Esophagus squamous epithelium (tissue), 5 donors: ENCODE measurements around the gene CRADD. TPM values are rescaled to one million over a fixed set of nuclear protein-coding genes. Genes with fewer than 3 reads are reported as not detected.

ENCODE experiments used
- DNase-seq: peaks from one replicate; lab custom pipeline; 2025; lab: John Stamatoyannopoulos, UW
- H3K27ac ChIP-seq, 4 donors: fragments of 200-600 bp; sonication (generic); one replicate each; pipeline ENCODE4 v1.5.1; 2016 to 2019; ENCODE audit warnings: mild to moderate bottlenecking in 1 of 4
- H3K27me3 ChIP-seq, 4 donors: fragments of 200-600 bp; sonication (generic); 1 replicate in 3 of 4; 2 replicates in 1 of 4; pipeline versions ENCODE4 v1.5.1 to v1.6.0; 2017 to 2021; ENCODE audit warnings: antibody characterized with exemption in 1 of 4
- H3K36me3 ChIP-seq, 3 donors: fragments of 200-600 bp; sonication (generic); one replicate each; pipeline ENCODE4 v1.5.1; 2016 to 2019
- H3K4me1 ChIP-seq, 3 donors: fragments of 200-600 bp; sonication (generic); one replicate each; pipeline ENCODE4 v1.5.1; 2017 to 2019
- H3K4me3 ChIP-seq, 4 donors: fragments of 200-600 bp; sonication (generic); 1 replicate in 3 of 4; 2 replicates in 1 of 4; pipeline ENCODE4 v1.5.1; 2016 to 2019; ENCODE audit warnings: mild to moderate bottlenecking in 2 of 4, moderate library complexity in 1 of 4
- H3K9me3 ChIP-seq, 3 donors: fragments of 200-600 bp; sonication (generic); one replicate each; pipeline ENCODE4 v1.5.1; 2016 to 2019
- CTCF ChIP-seq, 6 experiments: fragments of 450-650 bp in 4 of 6; fragments of 200-600 bp in 2 of 6; sonication (generic) in 2 of 6; IDR thresholded peaks; one replicate each; pipeline ENCODE4 v1.5.1; 2016 to 2019; ENCODE audit warnings: antibody characterized with exemption in 6 of 6, mild to moderate bottlenecking in 4 of 6, moderate library complexity in 4 of 6
- POLR2A ChIP-seq, 4 donors: fragments of 450-650 bp; IDR thresholded peaks; one replicate each; pipeline ENCODE4 v1.6.1; 2017; ENCODE audit warnings: antibody characterized with exemption in 4 of 4, mild to moderate bottlenecking in 4 of 4, moderate library complexity in 3 of 4
- WGBS, 2 donors: methylation state at CpG; one replicate each; pipeline ENCODE4 v1.1.5; 2018; 5-methylcytosine and 5-hydroxymethylcytosine counted together
- intact Hi-C: fragments of 100-400 bp; cut with DNase I; formaldehyde crosslinking; loops from one replicate; pipeline ENCODE4 v1.15.0; 2022
- total RNA-seq, 4 donors: library from RNA; depleted of rRNA; stranded (reverse); fragments of >200 nt; gene quantifications; one replicate each; pipeline ENCODE4 v1.1.0, GENCODE V29; 2016
- donor health status: DM: yes; HTN: yes; CAD: no.

The CRADD gene
- total RNA-seq, 4 donors from 2014 or later = 20.2 to 22.9 (median 21.7) TPM

DNA sequence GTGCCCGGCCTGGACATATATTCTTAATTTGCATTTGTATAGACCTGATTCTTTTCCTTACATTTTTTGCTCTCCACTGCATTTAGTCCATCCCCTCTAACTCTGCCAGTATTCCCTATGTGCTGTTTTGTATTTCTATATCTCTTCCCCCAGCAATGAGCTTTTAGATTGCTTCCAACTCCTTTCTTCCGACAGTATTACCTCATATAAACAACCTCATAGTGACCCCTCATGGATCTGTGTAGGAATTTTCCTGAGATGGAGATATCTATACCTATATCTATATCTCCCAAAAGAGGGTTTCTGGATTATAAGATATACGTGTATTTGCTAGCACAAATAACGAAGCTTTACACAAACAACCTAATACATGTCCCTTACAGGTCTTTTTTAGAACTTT is 161.9 kb downstream of the CRADD start:
- TF ChIP-seq CTCF (IDR thresholded peaks at IDR 0.05) (no peak), POLR2A (IDR thresholded peaks at IDR 0.05) (no peak)
- intact Hi-C loops = no loop called here
- H3K27me3 ChIP-seq = no peaks in the 10 kb centered on the region
- no peak for DNase-seq
- no peaks in the 10 kb centered on the region for H3K4me1 ChIP-seq
- no peaks in the 10 kb centered on the region for H3K9me3 ChIP-seq
- H3K36me3 ChIP-seq = peaks cover 0 to 3% (median 0%) of the 10 kb centered on the region in 3 donors
- H3K27ac ChIP-seq = no peak overlapping the region
- H3K4me3 ChIP-seq = no peak overlapping the region
- WGBS, 2 donors = 85 to 92% methylated on average over 4 of the region's 4 CpGs

DNA sequence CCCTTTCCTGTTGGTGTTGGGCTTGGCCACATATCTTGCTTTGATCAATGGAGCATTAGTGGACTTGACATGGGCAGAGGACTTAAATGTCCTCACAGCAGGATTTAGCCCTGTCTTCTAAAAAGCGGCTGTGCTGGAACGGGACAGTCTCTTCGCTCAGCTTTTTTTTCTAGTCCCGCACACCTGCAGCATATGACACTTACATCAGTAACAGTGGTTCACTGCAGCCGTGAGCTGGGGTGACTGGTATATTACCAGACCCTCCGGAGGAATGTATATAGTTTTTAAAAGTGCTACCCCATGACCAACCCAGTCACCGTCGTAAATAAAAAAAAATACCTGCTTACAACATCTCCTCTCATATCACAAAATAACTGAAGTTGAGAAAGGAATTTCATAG is 164.5 kb downstream of the CRADD start:
- Histone ChIP-seq H3K36me3 (peaks cover 0 to 3% (median 0%) of the 10 kb centered on the region in 3 donors), H3K4me1 (no peaks in the 10 kb centered on the region), H3K27me3 (no peaks in the 10 kb centered on the region), H3K9me3 (no peaks in the 10 kb centered on the region), H3K27ac (no peak overlapping the region), H3K4me3 (no peak overlapping the region)
- no peak for DNase-seq
- TF ChIP-seq POLR2A (IDR thresholded peaks at IDR 0.05) (no peak), CTCF (IDR thresholded peaks at IDR 0.05) (no peak)
- intact Hi-C loops = no loop called here
- 94 to 98% methylated on average over 8 of the region's 8 CpGs for WGBS, 2 donors

- WGBS, 2 donors = 90 to 93% methylated on average over 6 to 7 of the region's 7 CpGs
- no peaks in the 10 kb centered on the region for H3K4me1 ChIP-seq
- H3K27me3 ChIP-seq = no peaks in the 10 kb centered on the region
- TF ChIP-seq CTCF (IDR thresholded peaks at IDR 0.05) (no peak), POLR2A (IDR thresholded peaks at IDR 0.05) (no peak)
- intact Hi-C loops = no loop called here
- no peak for DNase-seq
- H3K36me3 ChIP-seq = peaks cover 0 to 3% (median 0%) of the 10 kb centered on the region in 3 donors
- no peaks in the 10 kb centered on the region for H3K9me3 ChIP-seq
- H3K4me3 ChIP-seq = no peak overlapping the region
- no peak overlapping the region for H3K27ac ChIP-seq
Measured at GRCh38 chr12:93844164-93844784, 167.1 kb downstream of the CRADD start.

DNA sequence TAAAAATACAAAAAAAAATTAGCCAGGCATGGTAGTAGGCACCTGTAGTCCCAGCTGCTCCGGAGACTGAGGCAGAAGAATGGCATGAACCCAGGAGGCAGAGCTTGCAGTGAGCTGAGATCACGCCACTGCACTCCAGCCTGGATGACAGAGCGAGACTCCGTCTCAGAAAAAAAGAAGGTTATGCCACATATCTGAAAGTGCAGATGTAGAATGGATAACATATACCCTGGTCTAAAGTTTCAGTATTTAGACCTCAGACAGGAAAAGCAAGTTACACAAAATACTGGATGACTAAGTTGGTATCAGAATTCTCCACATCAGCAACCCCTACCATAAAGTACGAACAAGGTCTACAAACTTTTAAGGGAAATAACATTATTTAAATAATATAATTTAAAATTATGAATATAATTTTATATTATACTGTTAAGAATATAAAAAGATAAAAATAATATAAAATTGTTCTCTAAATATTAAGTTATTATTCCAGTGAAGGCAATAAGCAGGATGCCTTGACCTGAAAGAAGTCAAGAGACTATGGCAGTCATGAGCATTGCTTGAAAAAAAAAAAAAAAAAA is 169.9 kb downstream of the CRADD start:
- Histone ChIP-seq H3K4me3 (no peak overlapping the region), H3K27me3 (no peaks in the 10 kb centered on the region), H3K9me3 (no peaks in the 10 kb centered on the region), H3K27ac (no peak overlapping the region), H3K4me1 (no peaks in the 10 kb centered on the region), H3K36me3 (peaks cover 0 to 3% (median 0%) of the 10 kb centered on the region in 3 donors)
- DNase-seq = no peak
- TF ChIP-seq CTCF (IDR thresholded peaks at IDR 0.05) (no peak), POLR2A (IDR thresholded peaks at IDR 0.05) (no peak)
- intact Hi-C loops = no loop called here
- 80 to 87% methylated on average over 4 to 5 of the region's 5 CpGs for WGBS, 2 donors
